AG04449 (cell line): ENCODE measurements around the gene VDAC1.
A peak's percentile ranks its signal among the peaks of the same experiment; 100 is the strongest.

ENCODE experiments used
- CTCF ChIA-PET: fragments of 350-600 bp; formaldehyde crosslinking; extraction: SDS; loops from one replicate; lab custom pipeline; 2021; ENCODE audit warnings: antibody characterized with exemption; lab: Yijun Ruan, JAX
- POLR2A ChIA-PET: fragments of 400-600, 350-600 bp; formaldehyde crosslinking; extraction: SDS; loops from one replicate; lab custom pipeline; 2020; ENCODE audit warnings: antibody characterized with exemption, inconsistent platforms; lab: Yijun Ruan, JAX
- DNase-seq: peaks from one replicate; pipeline ENCODE4 v3.0.0-alpha.2; 2010; ENCODE audit warnings: low read depth, low spot score
- H3K4me3 ChIP-seq: 2 replicates; pipeline ENCODE4 v1.5.1; 2011; ENCODE audit warnings: low read depth, mild to moderate bottlenecking, control low read depth, low read length
- CTCF ChIP-seq: IDR thresholded peaks from one replicate; pipeline ENCODE4 v1.5.1; 2011; ENCODE audit warnings: mild to moderate bottlenecking, moderate library complexity, low read length, control low read depth, inconsistent platforms; ENCODE audit not compliant: insufficient read depth; ENCODE audit errors: missing control alignments

VDAC1 gene

GRCh38 chr5:134027288-134027615 lies 22.5 kb upstream of the VDAC1 start:
- ChIA-PET CTCF (interaction anchor here (1.0 to 6.0 kb wide), 10 partner anchors 11 to 124 kb away, joined by 3 to 39 read pairs (median 6); no protein-coding TSS in a partner anchor), POLR2A (no interaction called here)
- TF ChIP-seq CTCF, result no peak
- no peak for DNase-seq
- H3K4me3 ChIP-seq, result no peak overlapping the region

- no peak for DNase-seq
- H3K4me3 ChIP-seq, result no peak overlapping the region
- CTCF ChIA-PET, result interaction anchor here (0.6 to 6.0 kb wide), 13 partner anchors 10 to 916 kb away, joined by 3 to 39 read pairs (median 5); no protein-coding TSS in a partner anchor
- TF ChIP-seq CTCF, result peak; percentile 74
- POLR2A ChIA-PET, result no interaction called here
Measured at GRCh38 chr5:134026521-134027287, 21.9 kb upstream of the VDAC1 start.

GRCh38 chr5:134025786-134026185 lies 21.0 kb upstream of the VDAC1 start:
- no peak overlapping the region for H3K4me3 ChIP-seq
- no peak for TF ChIP-seq CTCF
- DNase-seq, result no peak
- CTCF ChIA-PET, result interaction anchor here (0.7 to 6.0 kb wide), 8 partner anchors 9 to 232 kb away, joined by 3 to 39 read pairs (median 6); no protein-coding TSS in a partner anchor
- POLR2A ChIA-PET, result no interaction called here

GRCh38 chr5:134024811-134025210 lies 20.0 kb upstream of the VDAC1 start:
- ChIA-PET POLR2A (no interaction called here), CTCF (interaction anchor here (0.9 to 6.0 kb wide), 5 partner anchors 8 to 116 kb away, joined by 3 to 39 read pairs (median 6); no protein-coding TSS in a partner anchor)
- TF ChIP-seq CTCF, result no peak
- DNase-seq, result no peak
- H3K4me3 ChIP-seq, result no peak overlapping the region

- ChIA-PET POLR2A (no interaction called here), CTCF (interaction anchor here (1.4 kb wide), 1 partner anchor 18 kb away, joined by 4 read pairs; no protein-coding TSS in a partner anchor)
- no peak for TF ChIP-seq CTCF
Measured at GRCh38 chr5:134022333-134022732, 17.6 kb upstream of the VDAC1 start.

GRCh38 chr5:134020188-134020587 lies 15.4 kb upstream of the VDAC1 start:
- H3K4me3 ChIP-seq, result no peak overlapping the region
- ChIA-PET CTCF (interaction anchor here (0.7 kb wide), 1 partner anchor 19 kb away, joined by 4 read pairs; no protein-coding TSS in a partner anchor), POLR2A (no interaction called here)
- no peak for TF ChIP-seq CTCF
- no peak for DNase-seq

More at GRCh38 chr5:134022333-134022732, 17.6 kb upstream of the VDAC1 start:
- no peak overlapping the region for H3K4me3 ChIP-seq
- DNase-seq, result no peak
